ENCODE results near the gene GLI2. TPM values are rescaled to one million over a fixed set of nuclear protein-coding genes. Genes with fewer than 3 reads are reported as not detected.

GLI2 gene
- total and polyA plus RNA-seq, 2 donors (not counting 1 experiment from before 2014, with no cell fraction given) = not detected

- no peaks in the 10 kb centered on the region for H3K79me2 ChIP-seq (ENCODE audit: control insufficient read depth, insufficient read depth, low read length)
- H3K4me1 ChIP-seq (ENCODE audit: control insufficient read depth in 2 of 2, insufficient read depth in 2 of 2, low read length in 2 of 2) = peaks cover 3 to 5% of the 10 kb centered on the region in 2 donors
- Mint-ChIP-seq H3K4me1 (peaks cover 2% of the 10 kb centered on the region), H3K27me3 (peaks cover 57% of the 10 kb centered on the region), H3K4me3 (no peak overlapping the region), H3K9me3 (ENCODE audit: insufficient read depth) (no peaks in the 10 kb centered on the region), H3K27ac (no peak overlapping the region)
- intact Hi-C loops (cut with micrococcal nuclease) = no loop called here
- H3K4me3 ChIP-seq (ENCODE audit: control extremely low read depth in 1 of 5, extremely low read depth in 1 of 5, insufficient read depth in 1 of 5, low read depth in 2 of 5, low read length in 4 of 5) = no peak overlapping the region
- WGBS (ENCODE audit: insufficient coverage) = 78% methylated on average over 4 of the region's 8 CpGs
- no peak overlapping the region for H3K4me2 ChIP-seq (replicated peaks; ENCODE audit: low read depth, low read length, poor library complexity, severe bottlenecking)
- H3K9ac ChIP-seq (ENCODE audit: low read length) = no peak overlapping the region
- H4K20me1 ChIP-seq (ENCODE audit: control insufficient read depth, insufficient read depth, low read length, poor library complexity, severe bottlenecking) = no peaks in the 10 kb centered on the region
- ChIA-PET POLR2A (no interaction called here), CTCF (no interaction called here)
- no peak overlapping the region for H3K27ac ChIP-seq (ENCODE audit: low read length in 2 of 2)
- TF ChIP-seq EZH2 (IDR thresholded peaks at IDR 0.05; ENCODE audit: borderline replicate concordance, insufficient read depth, low read depth, low read length, poor library complexity, severe bottlenecking) (no peak), CTCF (IDR thresholded peaks at IDR 0.05) (no peak)
- no peak overlapping the region for H2AFZ ChIP-seq (ENCODE audit: insufficient read depth, low read depth, low read length, poor library complexity, severe bottlenecking)
- ATAC-seq (ENCODE audit: low read depth) (no peak), DNase-seq (no peak)
- no peaks in the 10 kb centered on the region for H3K9me3 ChIP-seq (ENCODE audit: control extremely low read depth in 1 of 3, control insufficient read depth in 2 of 3, insufficient read depth in 1 of 3, low read length in 2 of 3)
- H3K27me3 ChIP-seq (replicated peaks in 1 of 4; ENCODE audit: control extremely low read depth in 1 of 4, control insufficient read depth in 3 of 4, insufficient read depth in 4 of 4, low read length in 3 of 4) = peaks cover 0 to 41% (median 20%) of the 10 kb centered on the region in 4 experiments
- H3K36me3 ChIP-seq (replicated peaks in 1 of 2; ENCODE audit: control extremely low read depth in 1 of 2, control insufficient read depth in 1 of 2, extremely low read depth in 1 of 2, insufficient read depth in 2 of 2, low read length in 1 of 2) = no peaks in the 10 kb centered on the region
Observed at GRCh38 chr2:120740375-120740764, 4.7 kb downstream of the GLI2 start.

DNA sequence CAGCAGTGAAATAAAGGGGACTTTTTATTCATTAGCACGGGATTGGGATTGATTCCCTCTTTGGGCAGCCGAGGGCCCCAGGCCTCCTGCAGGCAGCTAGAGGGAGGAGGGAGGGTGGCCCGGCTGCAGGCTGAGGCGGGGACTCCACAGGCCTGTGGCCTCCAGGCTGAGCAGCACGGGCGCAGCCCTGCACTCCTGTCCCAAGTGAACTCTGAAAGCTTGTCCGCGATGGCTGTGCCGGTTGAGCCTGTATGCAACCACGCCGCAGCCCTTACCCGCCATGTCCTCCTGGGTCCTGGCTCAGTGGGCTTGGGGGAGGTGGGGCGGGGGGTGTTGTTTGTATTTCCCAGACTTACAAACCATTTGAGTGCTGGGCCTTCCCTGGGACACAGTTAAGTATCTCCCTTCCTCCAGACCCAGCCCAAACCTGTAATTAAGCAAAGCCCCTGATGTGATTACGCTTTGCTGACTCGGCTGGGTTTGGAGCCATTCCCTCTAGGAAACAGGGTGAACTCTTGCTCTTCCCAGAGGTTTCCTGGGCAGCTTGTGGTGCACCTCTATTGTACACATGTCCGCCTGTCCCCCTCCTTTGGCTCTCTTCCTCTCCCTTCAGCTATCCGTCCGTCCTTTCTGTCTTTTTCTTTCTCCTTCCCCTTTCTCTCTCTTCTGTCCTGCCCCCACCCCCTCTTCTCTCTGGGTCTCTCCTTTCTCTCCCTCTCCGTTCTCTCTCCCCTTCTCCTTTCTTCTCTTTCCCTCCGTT lies 5.3 kb downstream of the GLI2 start:
- TF ChIP-seq EZH2 (IDR thresholded peaks at IDR 0.05; ENCODE audit: borderline replicate concordance, insufficient read depth, low read depth, low read length, poor library complexity, severe bottlenecking) = no peak
- TF ChIP-seq CTCF (IDR thresholded peaks at IDR 0.05) = no peak
- no peak overlapping the region for H3K4me2 ChIP-seq (replicated peaks; ENCODE audit: low read depth, low read length, poor library complexity, severe bottlenecking)
- no peaks in the 10 kb centered on the region for H3K79me2 ChIP-seq (ENCODE audit: control insufficient read depth, insufficient read depth, low read length)
- intact Hi-C loops (cut with micrococcal nuclease) = no loop called here
- peaks cover 0 to 40% (median 20%) of the 10 kb centered on the region in 4 experiments for H3K27me3 ChIP-seq (replicated peaks in 1 of 4; ENCODE audit: control extremely low read depth in 1 of 4, control insufficient read depth in 3 of 4, insufficient read depth in 4 of 4, low read length in 3 of 4)
- no peak overlapping the region for H3K27ac ChIP-seq (ENCODE audit: low read length in 2 of 2)
- ChIA-PET POLR2A (no interaction called here), CTCF (no interaction called here)
- Mint-ChIP-seq H3K4me3 (no peak overlapping the region), H3K27ac (no peak overlapping the region), H3K4me1 (peaks cover 2% of the 10 kb centered on the region), H3K27me3 (peaks cover 57% of the 10 kb centered on the region), H3K9me3 (ENCODE audit: insufficient read depth) (no peaks in the 10 kb centered on the region)
- no peak overlapping the region for H2AFZ ChIP-seq (ENCODE audit: insufficient read depth, low read depth, low read length, poor library complexity, severe bottlenecking)
- no peaks in the 10 kb centered on the region for H3K36me3 ChIP-seq (replicated peaks in 1 of 2; ENCODE audit: control extremely low read depth in 1 of 2, control insufficient read depth in 1 of 2, extremely low read depth in 1 of 2, insufficient read depth in 2 of 2, low read length in 1 of 2)
- ATAC-seq (ENCODE audit: low read depth) (no peak), DNase-seq (no peak)
- peaks cover 3 to 5% of the 10 kb centered on the region in 2 donors for H3K4me1 ChIP-seq (ENCODE audit: control insufficient read depth in 2 of 2, insufficient read depth in 2 of 2, low read length in 2 of 2)
- H3K4me3 ChIP-seq (ENCODE audit: control extremely low read depth in 1 of 5, extremely low read depth in 1 of 5, insufficient read depth in 1 of 5, low read depth in 2 of 5, low read length in 4 of 5) = no peak overlapping the region
- no peak overlapping the region for H3K9ac ChIP-seq (ENCODE audit: low read length)
- no peaks in the 10 kb centered on the region for H3K9me3 ChIP-seq (ENCODE audit: control extremely low read depth in 1 of 3, control insufficient read depth in 2 of 3, insufficient read depth in 1 of 3, low read length in 2 of 3)
- WGBS (ENCODE audit: insufficient coverage) = 55% methylated on average over 19 of the region's 20 CpGs
- no peaks in the 10 kb centered on the region for H4K20me1 ChIP-seq (ENCODE audit: control insufficient read depth, insufficient read depth, low read length, poor library complexity, severe bottlenecking)

Data from B cell (primary cell).